HEK293T (cell line): ENCODE results near the gene IFNG.

Experiments used
- CTCF ChIA-PET: fragments of 350-600 bp; formaldehyde crosslinking; extraction: SDS; loops from one replicate; lab custom pipeline; 2021; ENCODE audit warnings: antibody characterized with exemption, inconsistent platforms; lab: Yijun Ruan, JAX
- POLR2A ChIA-PET: fragments of 350-600 bp; formaldehyde crosslinking; extraction: SDS; loops from one replicate; lab custom pipeline; 2020; ENCODE audit warnings: antibody characterized with exemption, inconsistent platforms; lab: Yijun Ruan, JAX
- DNase-seq: peaks from one replicate; pipeline ENCODE4 v3.0.0; 2012; ENCODE audit warnings: mixed read lengths; ENCODE audit errors: extremely low spot score
- ARNT ChIP-seq: fragments of 450-650 bp; IDR thresholded peaks from 2 replicates; pipeline ENCODE4 v1.6.1; 2017; ENCODE audit warnings: mild to moderate bottlenecking
- BHLHE40 ChIP-seq: fragments of 450-650 bp; IDR thresholded peaks from 2 replicates; pipeline ENCODE4 v1.6.1; 2016; ENCODE audit warnings: mild to moderate bottlenecking, moderate library complexity, borderline replicate concordance
- CTBP1 ChIP-seq: fragments of 450-650 bp; IDR thresholded peaks from 2 replicates; pipeline ENCODE4 v1.6.1; 2016; ENCODE audit warnings: borderline replicate concordance
- ELF4 ChIP-seq: fragments of 450-650 bp; IDR thresholded peaks from 2 replicates; pipeline ENCODE4 v1.6.1; 2017; ENCODE audit warnings: antibody characterized with exemption
- FOXA1 ChIP-seq: fragments of 450-650 bp; IDR thresholded peaks from 2 replicates; pipeline ENCODE4 v1.6.1; 2016; ENCODE audit warnings: mild to moderate bottlenecking
- FOXK2 ChIP-seq: fragments of 450-650 bp; IDR thresholded peaks from 2 replicates; pipeline ENCODE4 v1.6.1; 2016; ENCODE audit warnings: mild to moderate bottlenecking
- FOXM1 ChIP-seq: fragments of 450-650 bp; IDR thresholded peaks from 2 replicates; pipeline ENCODE4 v1.6.1; 2017; ENCODE audit warnings: mild to moderate bottlenecking, borderline replicate concordance
- HDGF ChIP-seq: fragments of 450-650 bp; IDR thresholded peaks from 2 replicates; pipeline ENCODE4 v1.6.1; 2017; ENCODE audit warnings: antibody characterized with exemption, borderline replicate concordance
- L3MBTL2 ChIP-seq: fragments of 450-650 bp; conservative IDR thresholded peaks from 2 replicates; pipeline ENCODE4 v1.6.1; 2016; ENCODE audit warnings: mild to moderate bottlenecking
- LEF1 ChIP-seq: fragments of 450-650 bp; IDR thresholded peaks from 2 replicates; pipeline ENCODE4 v1.6.1; 2017; ENCODE audit warnings: mild to moderate bottlenecking, borderline replicate concordance
- NFRKB ChIP-seq: fragments of 450-650 bp; IDR thresholded peaks from 2 replicates; pipeline ENCODE4 v1.6.1; 2016; ENCODE audit warnings: mild to moderate bottlenecking, moderate library complexity
- PKNOX1 ChIP-seq: fragments of 450-650 bp; IDR thresholded peaks from 2 replicates; pipeline ENCODE4 v1.6.1; 2016
- SP1 ChIP-seq: fragments of 450-650 bp; IDR thresholded peaks from 2 replicates; pipeline ENCODE4 v1.6.1; 2017
- SUZ12 ChIP-seq: fragments of 450-650 bp; IDR thresholded peaks from 2 replicates; pipeline ENCODE4 v1.6.1; 2016; ENCODE audit warnings: mild to moderate bottlenecking
- TARDBP ChIP-seq: fragments of 450-650 bp; IDR thresholded peaks from 2 replicates; pipeline ENCODE4 v1.6.1; 2016
- ZNF384 ChIP-seq: fragments of 450-650 bp; IDR thresholded peaks from 2 replicates; pipeline ENCODE4 v1.6.1; 2016

Gene IFNG

DNA sequence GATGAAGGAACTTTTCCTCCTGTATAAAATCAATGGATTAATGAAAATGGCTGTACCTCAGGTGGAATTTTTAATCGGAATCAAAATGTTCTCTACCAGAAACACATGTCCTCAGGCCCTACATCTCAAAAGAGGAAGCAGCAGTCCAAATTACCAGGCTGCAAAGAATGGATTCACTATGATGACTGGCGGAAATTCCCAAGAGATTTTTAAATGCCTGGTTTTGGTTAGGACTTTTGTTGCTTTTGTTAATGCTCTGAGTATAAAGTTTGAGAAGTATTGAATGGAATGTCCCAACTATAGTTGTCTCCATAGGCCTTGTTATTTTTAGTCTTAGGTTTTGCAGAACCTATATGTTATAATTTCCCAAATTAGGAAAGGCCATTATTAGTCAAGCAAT is 11.2 kb upstream of the IFNG start:
- ChIA-PET POLR2A (no interaction called here), CTCF (interaction anchor here (1.1 kb wide), 1 partner anchor 12 kb away, joined by 4 read pairs; the partner anchor contains the start of gene IFNG)
- no peak for TF ChIP-seq PKNOX1
- no peak for DNase-seq

DNA sequence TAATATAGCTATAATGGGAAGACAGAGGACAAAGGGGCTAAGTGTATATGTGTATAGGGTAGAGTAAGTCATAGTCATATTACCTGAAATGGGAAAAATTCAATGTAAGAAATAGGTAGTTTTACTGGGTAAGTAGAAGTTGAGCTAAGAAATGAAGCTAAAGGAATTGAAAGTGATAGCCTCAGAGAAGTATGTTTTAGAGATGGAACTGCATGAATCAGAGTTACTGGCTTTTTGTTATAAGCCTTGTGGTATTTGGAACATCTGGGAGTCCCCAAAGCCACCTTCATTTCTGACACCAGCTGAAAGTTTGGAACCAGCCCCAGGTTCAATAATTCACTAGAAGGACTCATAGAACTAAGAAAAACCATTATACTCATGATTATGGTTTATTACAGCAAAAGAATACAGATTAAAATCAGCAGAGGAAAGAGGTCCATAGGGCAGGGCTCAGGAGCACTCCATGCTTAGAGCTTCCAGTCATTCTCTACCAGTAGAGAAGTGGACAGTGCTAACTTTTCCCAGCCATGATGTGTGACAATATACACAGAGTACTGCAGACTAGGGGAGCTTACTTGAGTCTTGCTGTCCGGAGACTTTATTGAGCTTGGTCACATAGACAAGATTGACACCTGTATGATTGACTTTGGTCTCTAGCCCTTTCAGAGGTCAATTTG is 9.8 kb upstream of the IFNG start:
- TF ChIP-seq FOXA1 (no peak), L3MBTL2 (no peak), PKNOX1 (no peak)
- DNase-seq: no peak
- ChIA-PET CTCF (no interaction called here), POLR2A (no interaction called here)

GRCh38 chr12:68166317-68166831 is 6.8 kb upstream of the IFNG start:
- ChIA-PET CTCF (interaction anchor here (1.3 kb wide), 1 partner anchor 8 kb away, joined by 3 read pairs; no protein-coding TSS in a partner anchor), POLR2A (no interaction called here)
- TF ChIP-seq NFRKB (no peak), ELF4 (no peak), PKNOX1 (no peak), FOXA1 (no peak), HDGF (no peak), ARNT (no peak), FOXK2 (no peak), FOXM1 (no peak), L3MBTL2 (no peak), SUZ12 (no peak), BHLHE40 (no peak), LEF1 (no peak), ZNF384 (no peak), CTBP1 (no peak), TARDBP (no peak), SP1 (no peak)
- no peak for DNase-seq

GRCh38 chr12:68163560-68164081 is 4.1 kb upstream of the IFNG start:
- no peak for TF ChIP-seq CTBP1
- TF ChIP-seq PKNOX1: no peak
- TF ChIP-seq FOXK2: no peak
- no peak for TF ChIP-seq ELF4
- no peak for TF ChIP-seq SUZ12
- TF ChIP-seq FOXA1: no peak
- no peak for TF ChIP-seq NFRKB
- TF ChIP-seq SP1: no peak
- TF ChIP-seq ARNT: no peak
- no peak for TF ChIP-seq BHLHE40
- TF ChIP-seq HDGF: no peak
- TF ChIP-seq ZNF384: no peak
- TF ChIP-seq LEF1: no peak
- TF ChIP-seq TARDBP: no peak
- no peak for TF ChIP-seq FOXM1
- no peak for TF ChIP-seq L3MBTL2
- POLR2A ChIA-PET: no interaction called here
- CTCF ChIA-PET: no interaction called here
- DNase-seq: no peak

GRCh38 chr12:68162374-68162773 is 2.8 kb upstream of the IFNG start:
- POLR2A ChIA-PET: no interaction called here
- CTCF ChIA-PET: no interaction called here
- no peak for TF ChIP-seq BHLHE40
- no peak for TF ChIP-seq LEF1
- TF ChIP-seq PKNOX1: no peak
- TF ChIP-seq FOXK2: no peak
- TF ChIP-seq TARDBP: no peak
- TF ChIP-seq FOXA1: no peak
- no peak for TF ChIP-seq SUZ12
- no peak for TF ChIP-seq L3MBTL2
- TF ChIP-seq ZNF384: no peak
- TF ChIP-seq HDGF: no peak
- no peak for TF ChIP-seq SP1
- TF ChIP-seq NFRKB: no peak
- no peak for TF ChIP-seq CTBP1
- no peak for TF ChIP-seq FOXM1
- no peak for TF ChIP-seq ELF4
- TF ChIP-seq ARNT: no peak
- DNase-seq: no peak
